Fibroblast of lung (primary cell): ENCODE data around the gene GTPBP6.

ENCODE experiments used
- CTCF ChIP-seq, 2 donors: IDR thresholded peaks in 1 of 2; conservative IDR thresholded peaks in 1 of 2; 1 replicate in 1 of 2; 2 replicates in 1 of 2; pipeline ENCODE4 v1.5.1; 2011 to 2012; ENCODE audit warnings: low read length in 2 of 2, control low read depth in 1 of 2, inconsistent platforms in 1 of 2, low read depth in 1 of 2, mild to moderate bottlenecking in 1 of 2
- EZH2 ChIP-seq: IDR thresholded peaks from 2 replicates; pipeline ENCODE4 v1.5.1; 2012; ENCODE audit warnings: low read length, control low read depth, mild to moderate bottlenecking; ENCODE audit errors: missing control alignments

- no peak for TF ChIP-seq CTCF (conservative IDR thresholded peaks at IDR 0.05 in 1 of 2, IDR thresholded peaks at IDR 0.05 in 1 of 2; ENCODE audit: low read depth in 1 of 2, low read length in 2 of 2)
- TF ChIP-seq EZH2, result no peak
These were observed 12.1 kb upstream of the GTPBP6 start for GRCh38 chrX:330726-331150.
